ENCODE measurements around the gene MEFV. TPM values are rescaled to one million over a fixed set of nuclear protein-coding genes. Genes with fewer than 3 reads are reported as not detected.

MEFV gene
- total RNA-seq, 6 experiments from 2014 or later, result 0.66 to 1.7 (median 1.0) TPM

DNA sequence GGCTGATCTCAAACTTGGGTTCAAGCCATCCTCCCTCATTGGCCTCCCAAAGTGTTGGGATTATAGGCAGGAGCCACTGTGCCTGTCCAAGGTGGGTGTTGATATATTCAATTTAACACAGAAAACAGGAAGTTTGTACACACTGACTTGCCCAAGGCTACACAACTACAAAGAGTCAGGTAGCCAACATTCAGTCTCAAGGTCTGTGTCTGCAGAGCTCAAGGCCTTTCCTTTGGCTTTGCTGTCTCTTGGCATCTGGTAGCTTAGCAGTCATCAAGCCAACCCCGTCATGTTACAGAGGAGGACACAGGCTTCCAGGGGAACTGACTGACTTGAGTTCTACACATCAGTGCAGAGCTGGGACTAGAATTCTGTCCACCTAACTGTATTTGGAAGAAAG, 11.9 kb upstream of the MEFV start:
- DNase-seq (no peak), ATAC-seq (no peak)

GRCh38 chr16:3266873-3267537, 10.6 kb upstream of the MEFV start:
- Histone ChIP-seq H3K27ac (no peak overlapping the region), H3K9me3 (no peaks in the 10 kb centered on the region), H3K4me1 (no peaks in the 10 kb centered on the region), H3K4me3 (no peak overlapping the region), H3K36me3 (no peaks in the 10 kb centered on the region), H3K27me3 (no peaks in the 10 kb centered on the region)
- ATAC-seq (no peak), DNase-seq (no peak)
- TF ChIP-seq POLR2A (IDR thresholded peaks at IDR 0.05) (no peak), CTCF (IDR thresholded peaks at IDR 0.05) (peak; percentile 31 to 41 (median 36))
- intact Hi-C loops (cut with DNase I), result no loop called here
- WGBS (ENCODE audit: insufficient coverage, low coverage, low lambda C conversion rate, missing lambda C conversion rate), result 54% methylated on average over 4 of the region's 5 CpGs

More for the DNA sequence above, 11.9 kb upstream of the MEFV start:
- no peaks in the 10 kb centered on the region for H3K9me3 ChIP-seq
- no peaks in the 10 kb centered on the region for H3K4me1 ChIP-seq
- no peaks in the 10 kb centered on the region for H3K27me3 ChIP-seq
- no peak for TF ChIP-seq CTCF (IDR thresholded peaks at IDR 0.05)
- TF ChIP-seq POLR2A (IDR thresholded peaks at IDR 0.05), result no peak
- no peak overlapping the region for H3K4me3 ChIP-seq
- WGBS (ENCODE audit: insufficient coverage, low coverage, low lambda C conversion rate, missing lambda C conversion rate), result 60% methylated on average over 1 of the region's 1 CpG
- no peak overlapping the region for H3K27ac ChIP-seq
- no peaks in the 10 kb centered on the region for H3K36me3 ChIP-seq
- intact Hi-C loops (cut with DNase I), result no loop called here

DNA sequence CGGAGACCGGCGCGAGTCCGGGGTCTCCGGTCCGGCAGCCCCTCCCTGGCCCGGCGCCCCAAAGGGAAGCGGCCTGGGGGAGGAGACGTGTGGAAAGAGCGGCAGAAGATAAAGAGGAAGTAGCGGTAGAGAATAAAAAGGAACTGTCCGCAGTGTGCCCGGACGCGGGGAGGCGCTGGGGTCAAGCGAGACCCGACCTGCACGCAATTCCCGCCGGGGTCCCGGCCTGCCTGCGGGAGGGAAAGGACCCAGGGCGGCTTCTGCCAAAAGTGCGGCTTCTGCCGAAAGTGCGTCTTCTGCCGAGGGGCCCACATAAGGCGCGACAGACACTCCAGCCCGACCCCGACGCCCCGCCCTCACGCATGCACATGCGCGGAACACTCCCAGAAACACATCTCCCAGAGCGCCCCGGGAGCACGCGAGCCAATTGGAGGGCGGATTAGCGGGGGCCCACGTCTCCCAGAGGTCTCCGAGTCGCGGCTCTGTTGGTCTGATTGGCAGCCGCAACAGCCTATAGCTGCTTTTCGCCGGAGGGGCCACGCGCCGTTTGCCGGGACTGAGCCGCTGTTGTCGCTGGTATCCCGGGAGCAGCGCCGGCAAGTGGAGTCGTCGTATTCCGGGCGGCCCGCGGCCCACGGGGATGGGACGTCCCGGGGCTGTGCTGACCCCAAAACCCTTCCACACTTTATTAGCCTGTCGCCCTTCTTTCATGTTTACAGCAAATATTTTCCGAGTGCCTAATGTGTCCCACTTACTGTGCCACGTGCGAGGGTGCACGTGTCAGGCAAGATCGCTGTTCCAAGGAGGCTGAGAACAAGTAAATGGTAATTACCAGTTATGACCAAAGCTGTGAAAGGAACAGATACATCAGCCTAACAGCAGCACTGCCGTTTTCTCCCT, 8.0 kb upstream of the MEFV start:
- intact Hi-C loops (cut with DNase I), result no loop called here
- H3K4me1 ChIP-seq, result no peaks in the 10 kb centered on the region
- peak; percentile 90 to 95 (median 92) for ATAC-seq
- H3K9me3 ChIP-seq, result no peaks in the 10 kb centered on the region
- TF ChIP-seq CTCF (IDR thresholded peaks at IDR 0.05) (peak in 3 of 4 donors; percentile 11 to 25 (median 24)), POLR2A (IDR thresholded peaks at IDR 0.05) (peak; percentile 83)
- no peaks in the 10 kb centered on the region for H3K36me3 ChIP-seq
- DNase-seq, result peak; percentile 97 to 98 (median 98)
- H3K27ac ChIP-seq, result peak overlapping the region; percentile 90 to 98 (median 93)
- no peaks in the 10 kb centered on the region for H3K27me3 ChIP-seq
- 2% methylated on average over 39 of the region's 77 CpGs for WGBS (ENCODE audit: insufficient coverage, low coverage, low lambda C conversion rate, missing lambda C conversion rate)
- peak overlapping the region; percentile 69 to 72 (median 71) for H3K4me3 ChIP-seq

GRCh38 chr16:3262517-3262916, 6.1 kb upstream of the MEFV start:
- WGBS (ENCODE audit: insufficient coverage, low coverage, low lambda C conversion rate, missing lambda C conversion rate), result 80% methylated on average over 1 of the region's 4 CpGs

More at GRCh38 chr16:3262517-3262916, 6.1 kb upstream of the MEFV start:
- intact Hi-C loops (cut with DNase I), result no loop called here
- Histone ChIP-seq H3K4me3 (no peak overlapping the region), H3K9me3 (no peaks in the 10 kb centered on the region), H3K4me1 (no peaks in the 10 kb centered on the region), H3K36me3 (no peaks in the 10 kb centered on the region), H3K27ac (peak overlapping the region in 1 of 3 donors; percentile 93), H3K27me3 (no peaks in the 10 kb centered on the region)
- DNase-seq, result no peak
- no peak for ATAC-seq
- no peak for TF ChIP-seq CTCF (IDR thresholded peaks at IDR 0.05)
- no peak for TF ChIP-seq POLR2A (IDR thresholded peaks at IDR 0.05)
